Loucy (cell line): ENCODE data around the gene SLC35F1.

Experiments used
- H2AFZ ChIP-seq: fragments of 200-600 bp; sonication (generic); 2 replicates; pipeline ENCODE4 v1.6.0; 2016; ENCODE audit warnings: antibody characterized with exemption, mild to moderate bottlenecking, low read length, moderate library complexity
- H3F3A ChIP-seq: fragments of 200-600 bp; 2 replicates; pipeline ENCODE4 v1.6.0; 2016; ENCODE audit warnings: antibody characterized with exemption, low read depth, mild to moderate bottlenecking
- H3K27me3 ChIP-seq: fragments of 200-600 bp; sonication (generic); 2 replicates; pipeline ENCODE4 v1.6.1; 2014; ENCODE audit warnings: low read length, mild to moderate bottlenecking; ENCODE audit not compliant: insufficient read depth, poor library complexity, severe bottlenecking
- H3K36me3 ChIP-seq: fragments of 200-600 bp; sonication (generic); 2 replicates; pipeline ENCODE4 v1.6.1; 2016; ENCODE audit warnings: low read length; ENCODE audit not compliant: insufficient read depth
- H3K4me1 ChIP-seq: fragments of 200-600 bp; sonication (generic); 2 replicates; pipeline ENCODE4 v1.5.1; 2014; ENCODE audit warnings: low read length, mild to moderate bottlenecking; ENCODE audit not compliant: insufficient read depth, poor library complexity, severe bottlenecking
- H3K4me2 ChIP-seq: fragments of 200-600 bp; sonication (generic); 2 replicates; pipeline ENCODE4 v1.6.0; 2014; ENCODE audit warnings: antibody characterized with exemption, low read length, low read depth, mild to moderate bottlenecking; ENCODE audit not compliant: poor library complexity, severe bottlenecking
- H3K4me3 ChIP-seq: fragments of 200-600 bp; sonication (generic); 2 replicates; pipeline ENCODE4 v1.5.1; 2014; ENCODE audit warnings: low read length, mild to moderate bottlenecking, mixed read lengths; ENCODE audit not compliant: poor library complexity, severe bottlenecking
- H3K79me2 ChIP-seq: fragments of 200-600 bp; sonication (generic); 2 replicates; pipeline ENCODE4 v1.6.1; 2014; ENCODE audit warnings: low read length; ENCODE audit not compliant: insufficient read depth
- H3K9ac ChIP-seq: fragments of 200-600 bp; sonication (generic); 2 replicates; pipeline ENCODE4 v1.6.0; 2014; ENCODE audit warnings: mild to moderate bottlenecking, low read depth, low read length, moderate library complexity; ENCODE audit not compliant: poor library complexity, severe bottlenecking
- H3K9me2 ChIP-seq: fragments of 200-600 bp; sonication (generic); replicated peaks from 2 replicates; pipeline ENCODE4 v1.6.1; 2016; ENCODE audit warnings: low read depth, low read length, mixed read lengths
- H3K9me3 ChIP-seq: fragments of 200-600 bp; sonication (generic); 2 replicates; pipeline ENCODE4 v1.6.1; 2014; ENCODE audit warnings: mild to moderate bottlenecking, antibody characterized with exemption, low read length, low read depth; ENCODE audit not compliant: insufficient read depth
- H4K20me1 ChIP-seq: fragments of 200-600 bp; sonication (generic); 2 replicates; pipeline ENCODE4 v1.6.0; 2014; ENCODE audit warnings: antibody characterized with exemption, low read length, mild to moderate bottlenecking; ENCODE audit not compliant: insufficient read depth, poor library complexity, severe bottlenecking
- CTCF ChIP-seq: fragments of 200-600 bp; sonication (generic); conservative IDR thresholded peaks from 2 replicates; pipeline ENCODE4 v1.5.1; 2014; ENCODE audit warnings: mild to moderate bottlenecking, antibody characterized with exemption, low read length
- EZH2phosphoT487 ChIP-seq: fragments of 200-600 bp; IDR thresholded peaks from 2 replicates; pipeline ENCODE4 v1.6.1; 2018; ENCODE audit warnings: antibody characterized with exemption, mild to moderate bottlenecking, moderate library complexity, borderline replicate concordance

SLC35F1 gene

GRCh38 chr6:118165500-118165899, 258.4 kb downstream of the SLC35F1 start:
- H3K36me3 ChIP-seq, result no peaks in the 10 kb centered on the region
- H4K20me1 ChIP-seq, result no peaks in the 10 kb centered on the region
- no peaks in the 10 kb centered on the region for H3K27me3 ChIP-seq
- no peaks in the 10 kb centered on the region for H3K9me2 ChIP-seq
- H3K79me2 ChIP-seq, result no peaks in the 10 kb centered on the region
- no peaks in the 10 kb centered on the region for H3K9me3 ChIP-seq
- no peak overlapping the region for H3K9ac ChIP-seq
- H3K4me1 ChIP-seq, result peaks cover 10% of the 10 kb centered on the region
- H3K4me3 ChIP-seq, result no peak overlapping the region
- no peak overlapping the region for H3K4me2 ChIP-seq
- H2AFZ ChIP-seq, result no peak overlapping the region
- H3F3A ChIP-seq, result no peaks in the 10 kb centered on the region
- TF ChIP-seq EZH2phosphoT487, result no peak
- TF ChIP-seq CTCF, result no peak

- Histone ChIP-seq H3K9me2 (no peaks in the 10 kb centered on the region), H4K20me1 (no peaks in the 10 kb centered on the region), H3K36me3 (no peaks in the 10 kb centered on the region), H2AFZ (no peak overlapping the region), H3K27me3 (no peaks in the 10 kb centered on the region), H3K4me2 (peak overlapping the region; percentile 30), H3K9me3 (no peaks in the 10 kb centered on the region; the same call in 1 of the 2 replicates), H3K79me2 (no peaks in the 10 kb centered on the region), H3K9ac (no peak overlapping the region), H3K4me3 (no peak overlapping the region), H3K4me1 (peaks cover 10% of the 10 kb centered on the region), H3F3A (no peaks in the 10 kb centered on the region)
- no peak for TF ChIP-seq CTCF
- no peak for TF ChIP-seq EZH2phosphoT487
These were observed 261.4 kb downstream of the SLC35F1 start for GRCh38 chr6:118168421-118168820.

GRCh38 chr6:118171852-118172251, 264.8 kb downstream of the SLC35F1 start:
- peaks cover 7% of the 10 kb centered on the region; the same call in 1 of the 2 replicates for H3K9me3 ChIP-seq
- H4K20me1 ChIP-seq, result no peaks in the 10 kb centered on the region
- no peak overlapping the region for H2AFZ ChIP-seq
- no peak overlapping the region for H3K4me3 ChIP-seq
- TF ChIP-seq EZH2phosphoT487 (no peak), CTCF (no peak)
- H3K4me1 ChIP-seq, result peaks cover 10% of the 10 kb centered on the region
- H3K27me3 ChIP-seq, result no peaks in the 10 kb centered on the region
- H3F3A ChIP-seq, result no peaks in the 10 kb centered on the region
- H3K79me2 ChIP-seq, result no peaks in the 10 kb centered on the region
- H3K9ac ChIP-seq, result no peak overlapping the region
- H3K4me2 ChIP-seq, result no peak overlapping the region
- no peaks in the 10 kb centered on the region for H3K36me3 ChIP-seq
- H3K9me2 ChIP-seq, result no peaks in the 10 kb centered on the region
